GOT3 (cell line): ENCODE data around the gene GNAS.

Experiments used
- DNase-seq: peaks from one replicate; lab custom pipeline; 2025; ENCODE audit warnings: mixed read lengths; lab: John Stamatoyannopoulos, UW

GNAS gene

GRCh38 chr20:58880994-58881752 lies 28.7 kb downstream of the GNAS start:
- DNase-seq, result no peak

DNA sequence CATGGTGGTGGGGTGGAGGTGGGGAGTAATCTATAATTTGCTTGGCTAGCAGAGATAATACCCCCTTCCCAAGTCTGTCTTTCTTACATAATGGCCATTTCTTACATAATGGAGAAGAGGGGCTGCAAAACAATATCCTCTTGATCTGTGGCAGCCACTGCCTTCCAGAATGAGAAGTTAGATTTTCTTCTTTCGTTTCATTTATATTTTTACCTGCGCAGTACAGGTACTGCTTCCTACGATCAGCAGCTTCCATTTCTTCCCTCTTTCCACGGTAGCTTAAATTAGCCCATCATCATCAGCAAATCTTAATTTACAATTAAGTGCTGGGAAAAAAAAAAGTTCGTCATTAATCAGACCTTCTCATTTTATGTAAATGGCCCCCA lies 30.2 kb downstream of the GNAS start:
- no peak for DNase-seq

DNA sequence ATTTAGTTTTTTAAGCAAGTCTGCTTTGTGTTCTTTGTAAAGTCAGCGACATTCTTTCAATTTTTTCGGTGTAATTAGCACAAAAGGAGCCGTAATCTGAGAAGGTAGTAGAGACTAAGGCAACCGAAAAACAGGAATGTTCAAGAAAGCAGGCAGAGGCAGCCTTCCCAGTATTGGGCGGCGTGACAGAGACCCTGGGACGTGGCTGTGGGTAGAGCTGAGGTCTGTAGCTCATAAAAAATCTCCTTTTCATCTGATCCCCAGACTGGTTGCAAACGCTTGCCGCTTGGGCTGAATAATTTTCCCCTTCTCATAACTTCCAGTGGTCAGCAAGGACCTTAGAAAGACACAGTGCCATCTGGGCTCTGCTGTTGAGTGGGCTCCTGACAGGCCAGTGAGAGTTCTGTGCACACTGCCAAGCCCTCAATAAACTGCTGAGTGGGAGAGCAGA lies 30.8 kb downstream of the GNAS start:
- no peak for DNase-seq

- DNase-seq, result no peak
These were observed 32.5 kb downstream of the GNAS start for GRCh38 chr20:58884966-58885365.

DNA sequence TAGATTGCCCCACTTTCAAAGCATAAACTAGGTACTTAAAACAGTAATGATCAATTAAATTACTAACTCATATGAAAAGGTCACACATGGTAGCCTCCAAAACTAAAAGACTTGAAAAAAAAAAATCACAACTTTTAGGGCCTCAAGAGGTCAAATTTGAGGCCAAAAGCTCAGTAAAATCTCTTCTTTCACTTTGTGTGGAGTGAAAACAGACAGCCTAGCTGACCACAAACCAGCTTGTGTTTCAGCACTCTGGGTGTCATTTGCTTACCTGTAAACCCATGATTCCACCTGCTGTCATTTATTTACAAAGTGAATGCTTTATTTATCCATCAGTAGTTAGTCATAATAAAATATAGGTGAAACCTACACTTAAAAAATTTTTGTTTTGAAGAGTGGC lies 34.0 kb downstream of the GNAS start:
- no peak for DNase-seq

DNA sequence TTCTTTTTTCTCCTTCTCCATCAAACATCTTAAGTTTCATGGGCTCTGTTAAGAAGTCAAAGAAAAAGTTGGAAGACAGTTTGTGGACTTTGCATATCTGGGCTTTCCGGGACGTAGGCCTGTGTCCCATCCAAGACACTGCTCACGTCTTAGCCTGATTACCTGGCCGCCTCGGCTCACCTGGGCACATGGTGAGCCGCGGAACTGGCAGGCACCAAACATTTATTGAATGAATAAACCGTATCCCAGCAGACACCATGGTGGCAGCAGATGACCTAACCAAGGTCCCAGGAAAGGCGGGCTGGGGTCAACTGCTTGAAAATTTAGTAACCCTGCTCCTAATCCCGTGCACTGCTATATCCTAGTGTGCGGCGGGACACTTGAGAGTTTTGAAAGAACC lies 35.6 kb downstream of the GNAS start:
- no peak for DNase-seq

GRCh38 chr20:58888521-58889333 lies 36.2 kb downstream of the GNAS start:
- peak; percentile 42 for DNase-seq

DNA sequence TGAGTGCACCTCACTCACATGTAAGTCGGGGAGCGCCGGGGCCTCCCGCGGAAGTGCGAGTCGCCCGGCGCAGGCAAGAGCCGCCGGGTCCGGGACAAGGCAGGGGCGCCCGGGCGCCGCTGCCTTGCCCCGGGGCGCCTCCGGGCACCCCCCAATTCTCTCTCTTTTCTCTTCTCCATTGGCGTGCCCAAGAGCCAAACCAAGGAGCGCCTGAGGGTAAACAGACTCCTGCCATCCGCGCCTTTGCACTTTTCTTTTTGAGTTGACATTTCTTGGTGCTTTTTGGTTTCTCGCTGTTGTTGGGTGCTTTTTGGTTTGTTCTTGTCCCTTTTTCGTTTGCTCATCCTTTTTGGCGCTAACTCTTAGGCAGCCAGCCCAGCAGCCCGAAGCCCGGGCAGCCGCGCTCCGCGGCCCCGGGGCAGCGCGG lies 36.8 kb downstream of the GNAS start:
- DNase-seq, result no peak

DNA sequence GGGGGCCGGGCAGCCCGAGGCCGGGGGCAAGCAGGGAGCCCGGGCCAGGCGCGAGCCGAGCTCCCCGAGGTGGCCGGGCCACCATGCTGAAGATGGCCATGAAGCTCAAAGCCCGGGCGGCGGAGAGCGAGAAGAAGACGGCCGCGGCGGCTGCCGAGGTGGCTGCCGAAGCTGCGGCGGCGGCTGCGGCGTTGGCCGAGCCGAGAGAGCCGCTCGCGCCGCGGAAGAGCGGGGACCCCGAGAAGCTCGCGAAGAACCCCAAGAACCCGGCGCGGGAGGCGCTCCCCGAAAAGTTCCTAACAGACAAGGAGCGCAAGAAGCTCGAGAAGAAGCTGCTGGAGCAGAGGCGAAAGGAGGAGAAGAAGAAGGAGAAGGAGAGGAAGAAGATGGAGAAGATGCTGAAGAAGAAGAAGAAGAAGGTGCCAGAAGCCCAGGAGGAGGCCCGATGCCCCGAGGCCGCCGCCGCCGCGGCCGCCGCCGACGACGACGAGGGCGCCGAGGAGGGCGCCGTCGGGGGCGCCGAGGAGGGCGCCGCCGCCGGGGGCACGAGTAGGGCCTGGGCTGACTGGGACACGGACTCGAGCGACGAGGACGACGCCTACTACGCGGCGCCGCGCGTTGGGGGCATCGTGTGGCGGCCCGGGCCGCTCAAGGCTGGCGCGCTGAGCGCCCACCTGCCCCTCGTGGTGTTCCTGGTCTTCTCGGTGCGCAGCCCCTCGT lies 37.4 kb downstream of the GNAS start:
- no peak for DNase-seq

- DNase-seq, result peak; percentile 40
These were observed 38.1 kb downstream of the GNAS start for GRCh38 chr20:58890518-58891085.

DNA sequence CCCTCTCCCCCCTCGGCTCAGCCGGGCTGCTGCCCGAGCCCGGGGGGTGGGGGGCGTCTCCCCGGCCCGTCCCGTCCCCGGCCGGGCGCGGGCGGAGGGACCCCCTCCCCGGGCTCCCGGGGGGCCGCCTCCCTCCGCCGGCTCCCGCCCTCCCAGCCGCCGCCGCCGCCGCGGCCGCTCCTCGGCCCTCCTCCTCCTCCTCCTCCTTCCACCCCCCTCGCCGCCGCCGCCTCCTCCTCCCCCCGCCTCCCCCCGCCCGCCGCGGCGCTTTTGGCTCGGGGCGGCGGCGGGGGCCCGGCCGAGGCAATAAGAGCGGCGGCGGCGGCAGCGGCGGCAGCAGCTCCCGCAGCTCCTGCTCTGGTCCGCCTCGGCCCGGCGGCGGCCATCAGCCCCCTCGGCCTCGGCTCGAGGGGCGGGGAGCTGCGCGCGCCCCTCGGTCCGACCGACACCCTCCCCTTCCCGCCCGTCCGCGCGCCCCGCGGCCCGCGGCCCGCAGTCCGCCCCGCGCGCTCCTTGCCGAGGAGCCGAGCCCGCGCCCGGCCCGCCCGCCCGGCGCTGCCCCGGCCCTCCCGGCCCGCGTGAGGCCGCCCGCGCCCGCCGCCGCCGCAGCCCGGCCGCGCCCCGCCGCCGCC lies 38.7 kb downstream of the GNAS start:
- DNase-seq, result no peak

- no peak for DNase-seq
These were observed 39.2 kb downstream of the GNAS start for GRCh38 chr20:58891718-58892140.

- peak; percentile 29 for DNase-seq
These were observed 39.8 kb downstream of the GNAS start for GRCh38 chr20:58892141-58892931.

DNA sequence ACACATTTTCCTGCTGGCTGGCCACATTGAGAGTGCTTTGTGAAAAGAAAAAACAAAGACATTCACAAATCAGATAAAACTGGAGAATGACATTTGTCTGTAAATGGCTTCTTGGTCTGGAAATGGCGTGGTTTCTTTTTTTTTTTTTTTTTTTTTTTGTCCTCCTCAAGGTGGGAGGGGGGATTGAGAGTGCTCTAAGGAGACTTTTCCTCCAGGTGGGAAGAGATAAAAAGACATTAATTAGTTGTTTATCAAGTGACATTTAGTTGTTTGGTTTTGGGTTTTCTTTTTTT lies 40.4 kb downstream of the GNAS start:
- DNase-seq, result no peak

DNA sequence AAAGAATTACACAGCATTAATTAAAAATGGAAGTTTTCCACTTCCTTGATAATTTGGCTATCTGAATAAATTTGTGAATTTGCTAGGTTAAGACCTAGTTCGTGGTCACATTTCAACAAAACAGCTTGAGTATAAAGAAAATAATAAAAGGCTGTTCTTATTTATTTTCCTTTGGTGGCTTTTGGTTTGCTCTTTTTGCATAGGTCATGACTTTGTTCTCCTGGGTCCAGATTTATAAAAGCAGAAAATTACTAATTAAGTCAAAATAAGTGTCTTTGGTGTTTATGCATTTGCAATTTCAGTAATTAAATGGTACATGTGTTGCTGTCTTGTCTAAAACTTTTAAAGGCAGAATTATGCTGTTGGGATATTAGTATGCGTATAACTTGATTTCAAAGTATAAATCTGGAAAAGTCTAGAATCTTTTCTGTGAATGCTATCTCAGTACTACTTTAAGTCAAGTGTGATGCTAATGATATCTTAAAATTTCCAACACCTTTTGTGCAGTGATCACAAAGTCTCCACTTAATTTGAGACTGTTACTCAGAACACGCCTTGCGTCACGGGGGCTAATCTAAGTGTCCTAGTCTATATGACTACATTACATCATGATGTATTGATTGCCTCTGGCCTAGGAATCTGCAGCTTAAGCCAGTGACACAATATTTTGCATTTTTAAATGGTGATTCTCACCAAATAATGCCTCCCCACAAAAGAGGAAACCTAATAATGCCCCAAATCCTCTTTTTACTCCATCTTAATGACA lies 41.0 kb downstream of the GNAS start:
- no peak for DNase-seq

DNA sequence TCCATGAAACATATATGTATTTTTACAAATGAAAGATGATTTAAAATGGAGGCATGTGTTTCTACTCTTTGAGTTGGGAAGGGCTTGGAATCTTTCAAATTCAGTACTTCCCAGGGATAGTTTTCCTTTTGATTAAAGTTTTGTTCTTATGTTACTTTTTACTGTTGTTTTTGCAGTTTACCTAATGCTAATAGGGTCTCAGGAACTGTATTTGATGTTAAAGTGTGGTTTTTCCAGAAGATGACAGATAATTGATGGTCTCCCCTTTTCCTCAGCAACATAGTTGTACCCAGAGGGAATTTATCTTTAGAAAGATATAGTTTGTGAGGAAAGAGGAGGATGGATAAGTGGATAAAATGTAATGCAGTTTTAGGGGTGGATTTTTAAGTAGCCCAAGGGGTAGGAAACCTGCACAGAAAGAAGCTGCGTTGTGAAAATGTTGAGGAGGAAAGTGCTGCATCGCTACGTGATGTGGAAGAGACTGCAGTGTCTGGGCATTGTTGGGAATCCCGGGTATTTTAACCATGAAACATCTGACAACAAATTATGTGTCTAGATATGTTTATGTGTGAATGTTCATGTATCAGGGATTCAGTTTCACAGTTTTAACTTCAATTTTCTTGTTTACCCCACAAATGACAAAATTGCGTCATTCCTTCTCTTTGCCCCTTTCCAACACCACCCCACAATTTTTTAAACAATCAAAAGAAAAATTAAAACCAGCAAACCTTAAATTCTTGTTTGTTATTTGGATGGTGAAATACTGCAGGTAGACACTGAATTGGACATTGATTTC lies 42.3 kb downstream of the GNAS start:
- no peak for DNase-seq

DNA sequence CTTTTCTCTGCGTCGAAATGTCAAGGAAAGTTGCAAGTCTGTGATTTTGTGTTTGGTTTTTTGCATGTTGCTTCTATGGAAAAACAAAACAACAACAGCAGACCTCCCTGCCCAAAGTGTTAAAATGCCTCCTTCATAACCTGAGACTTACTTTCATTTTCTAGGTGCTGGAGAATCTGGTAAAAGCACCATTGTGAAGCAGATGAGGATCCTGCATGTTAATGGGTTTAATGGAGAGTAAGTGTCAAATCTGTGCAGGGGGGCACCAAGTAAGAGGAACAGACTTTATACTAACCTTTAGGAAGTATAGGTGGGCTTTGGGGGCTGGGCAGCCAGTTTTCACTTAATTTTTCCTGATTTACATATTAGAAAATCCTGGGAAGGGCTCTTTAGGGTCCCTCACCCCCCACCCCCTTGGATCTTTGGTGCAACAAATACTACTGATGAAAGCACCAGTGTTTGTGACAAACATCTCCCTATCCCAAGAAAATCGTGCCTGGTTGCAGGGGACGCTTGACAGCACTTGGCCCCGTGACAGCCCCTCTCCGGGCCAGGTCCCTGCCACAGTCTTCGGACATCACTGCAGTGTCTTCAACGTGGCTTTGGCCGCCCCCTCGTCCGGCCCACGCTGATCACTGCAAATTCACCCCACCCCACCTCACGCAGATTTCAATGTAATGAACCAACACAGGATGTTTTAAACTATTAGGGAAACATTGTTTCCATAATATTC lies 43.1 kb downstream of the GNAS start:
- no peak for DNase-seq

GRCh38 chr20:58896820-58897219 lies 44.3 kb downstream of the GNAS start:
- no peak for DNase-seq

DNA sequence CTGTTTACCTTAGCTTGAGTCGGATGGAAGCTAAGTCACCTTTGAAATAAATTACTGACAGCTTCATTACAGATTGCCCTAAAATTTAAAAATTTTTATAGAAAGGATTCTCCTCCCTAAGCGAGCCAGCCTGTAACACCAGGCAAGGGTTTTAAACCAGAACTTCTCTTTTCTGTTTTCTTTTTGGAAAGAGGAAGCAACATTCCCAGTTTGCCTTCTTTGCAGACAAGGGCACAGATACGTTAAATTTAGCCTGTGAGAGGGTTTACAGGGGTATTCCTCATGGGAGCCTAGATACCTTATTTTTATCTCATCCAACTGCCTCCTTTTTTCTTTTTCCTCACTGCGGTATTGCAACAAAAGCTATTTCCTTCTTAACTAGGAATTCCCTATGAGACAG lies 45.0 kb downstream of the GNAS start:
- no peak for DNase-seq
